K562 (cell line): ENCODE measurements around the gene DNAJC25.

Source experiments
- BRCA1 ChIP-seq, 2 experiments: fragments of 450-650 bp in 1 of 2; sonication (generic) in 1 of 2; formaldehyde crosslinking in 1 of 2; IDR thresholded peaks; 2 replicates each; pipeline versions ENCODE4 v1.5.0 to v1.6.1; 2017 to 2020; ENCODE audit warnings: mild to moderate bottlenecking in 1 of 2, missing genetic modification reagents in 1 of 2
- CREB1 ChIP-seq, 2 experiments: sonication (generic) in 1 of 2; formaldehyde crosslinking in 1 of 2; IDR thresholded peaks; 2 replicates each; pipeline versions ENCODE4 v1.6.1 to v1.8.0; 2012 to 2022; ENCODE audit warnings: inconsistent platforms in 1 of 2, mild to moderate bottlenecking in 1 of 2, missing genetic modification reagents in 1 of 2, moderate library complexity in 1 of 2
- CTCF ChIP-seq, 3 experiments: IDR thresholded peaks in 2 of 3; conservative IDR thresholded peaks in 1 of 3; 2 replicates each; pipeline ENCODE4 v1.5.1; 2011 to 2012; ENCODE audit warnings: low read length in 3 of 3, mild to moderate bottlenecking in 3 of 3, control low read depth in 2 of 3, improper control_type of control experiment in 1 of 3, inconsistent platforms in 1 of 3, low read depth in 1 of 3, mixed read lengths in 1 of 3, moderate library complexity in 1 of 3; ENCODE audit not compliant: insufficient read depth in 2 of 3
- EP300 ChIP-seq: IDR thresholded peaks from 2 replicates; pipeline ENCODE4 v1.6.1; 2012; ENCODE audit warnings: low read length, improper control_type of control experiment
- PHF8 ChIP-seq: fragments of 200-600 bp; sonication (generic); IDR thresholded peaks from 2 replicates; pipeline ENCODE4 v1.6.1; 2012; ENCODE audit warnings: mixed run types, mild to moderate bottlenecking, inconsistent platforms, low read length, moderate library complexity, borderline replicate concordance
- PHTF2 ChIP-seq: fragments of 250-450 bp; sonication (Bioruptor Pico); IDR thresholded peaks from 2 replicates; pipeline ENCODE4 v1.5.0; 2021; ENCODE audit warnings: mild to moderate bottlenecking
- REST ChIP-seq, 2 experiments: fragments of 450-650 bp; formaldehyde crosslinking in 1 of 2; IDR thresholded peaks; 2 replicates each; pipeline versions ENCODE4 v1.4.0 to v1.6.1; 2014 to 2020; ENCODE audit warnings: mild to moderate bottlenecking in 2 of 2, borderline replicate concordance in 1 of 2, low read depth in 1 of 2
- ZBTB49 ChIP-seq: sonication (generic); formaldehyde crosslinking; IDR thresholded peaks from 2 replicates; pipeline ENCODE4 v1.8.0; 2022; ENCODE audit warnings: missing genetic modification reagents, mild to moderate bottlenecking, borderline replicate concordance

- no peak for TF ChIP-seq ZBTB49 (CRISPR knock-in tag)
- peak; percentile 36 to 67 (median 43); a peak in 5 of 6 replicates for TF ChIP-seq CTCF (IDR thresholded peaks at IDR 0.05 in 2 of 3, conservative IDR thresholded peaks at IDR 0.05 in 1 of 3; ENCODE audit: insufficient read depth in 2 of 3, low read depth in 1 of 3, low read length in 3 of 3)
- TF ChIP-seq PHTF2 (CRISPR knock-in tag): no peak
- TF ChIP-seq EP300: no peak
- TF ChIP-seq CREB1 (IDR thresholded peaks at IDR 0.05): no peak
- no peak for TF ChIP-seq CREB1 (CRISPR knock-in tag; IDR thresholded peaks at IDR 0.05)
- TF ChIP-seq REST (IDR thresholded peaks at IDR 0.05; ENCODE audit: borderline replicate concordance): peak; percentile 70; the same call in 1 of the 2 replicates
- TF ChIP-seq REST (CRISPR knock-in tag; IDR thresholded peaks at IDR 0.05; ENCODE audit: low read depth): no peak
- TF ChIP-seq BRCA1 (IDR thresholded peaks at IDR 0.05): no peak
- no peak for TF ChIP-seq BRCA1 (CRISPR knock-in tag; IDR thresholded peaks at IDR 0.05)
- no peak for TF ChIP-seq PHF8
Measured at GRCh38 chr9:111691672-111692329, 60.7 kb downstream of the DNAJC25 start.
